MCF 10A (cell line): Measurements from ENCODE around the gene TMEM198. TPM values are rescaled to one million over a fixed set of nuclear protein-coding genes. Genes with fewer than 3 reads are reported as not detected.
A peak's percentile ranks its signal among the peaks of the same experiment; 100 is the strongest.

Source experiments
- BruUV-seq: library from RNA; stranded (reverse); fragments of 400-500 nt; replicated peaks from 2 replicates; lab custom pipeline; 2021; lab: Mats Ljungman, UMichigan
- CTCF ChIA-PET: fragments of 300-600 bp; sonication (Branson Sonifier 250); formaldehyde crosslinking; extraction: SDS; loops from one replicate; lab custom pipeline; 2021; ENCODE audit warnings: antibody characterized with exemption, inconsistent platforms; lab: Yijun Ruan, JAX
- POLR2A ChIA-PET: fragments of 300-600, 350-650 bp; sonication (Branson Sonifier 250); formaldehyde crosslinking; extraction: SDS; loops from one replicate; lab custom pipeline; 2020; ENCODE audit warnings: antibody characterized with exemption, inconsistent platforms; lab: Yijun Ruan, JAX
- DNase-seq: peaks from one replicate; pipeline ENCODE4 v3.0.0-alpha.2; 2018; ENCODE audit not compliant: unreplicated experiment
- H3K27ac Mint-ChIP-seq: one replicate; pipeline ENCODE4 v1.8.0; 2022; ENCODE audit warnings: mild to moderate bottlenecking, low read depth, mixed read lengths; ENCODE audit not compliant: unreplicated experiment
- H3K27me3 Mint-ChIP-seq: one replicate; pipeline ENCODE4 v1.8.0; 2022; ENCODE audit warnings: mixed read lengths; ENCODE audit not compliant: insufficient read depth, unreplicated experiment
- H3K36me3 Mint-ChIP-seq: one replicate; pipeline ENCODE4 v1.8.0; 2022; ENCODE audit warnings: mild to moderate bottlenecking, moderate library complexity, mixed read lengths; ENCODE audit not compliant: insufficient read depth, unreplicated experiment
- H3K4me1 Mint-ChIP-seq: one replicate; pipeline ENCODE4 v1.8.0; 2022; ENCODE audit warnings: mixed read lengths; ENCODE audit not compliant: insufficient read depth, unreplicated experiment
- H3K4me3 Mint-ChIP-seq: one replicate; pipeline ENCODE4 v1.8.0; 2022; ENCODE audit warnings: mild to moderate bottlenecking, moderate library complexity, mixed read lengths; ENCODE audit not compliant: unreplicated experiment
- H3K9me3 Mint-ChIP-seq: one replicate; pipeline ENCODE4 v1.8.0; 2022; ENCODE audit warnings: mixed read lengths; ENCODE audit not compliant: unreplicated experiment
- intact Hi-C: fragments of 100-400 bp; cut with micrococcal nuclease; formaldehyde crosslinking; loops from 2 replicates; pipeline ENCODE4 v1.14.1; 2022
- total RNA-seq: library from RNA; stranded (reverse); gene quantifications from 2 replicates; pipeline ENCODE4 v1.2.3, GENCODE V29; 2022
- TF ChIP-seq, protein P1 (sequence below): fragments of 200-600 bp; IDR thresholded peaks from one replicate; pipeline ENCODE4 v1.8.0; 2022; ENCODE audit warnings: antibody characterized with exemption, mild to moderate bottlenecking; ENCODE audit not compliant: unreplicated experiment

Gene TMEM198
- total RNA-seq, 1 experiment from 2014 or later, result 6.3 TPM

DNA sequence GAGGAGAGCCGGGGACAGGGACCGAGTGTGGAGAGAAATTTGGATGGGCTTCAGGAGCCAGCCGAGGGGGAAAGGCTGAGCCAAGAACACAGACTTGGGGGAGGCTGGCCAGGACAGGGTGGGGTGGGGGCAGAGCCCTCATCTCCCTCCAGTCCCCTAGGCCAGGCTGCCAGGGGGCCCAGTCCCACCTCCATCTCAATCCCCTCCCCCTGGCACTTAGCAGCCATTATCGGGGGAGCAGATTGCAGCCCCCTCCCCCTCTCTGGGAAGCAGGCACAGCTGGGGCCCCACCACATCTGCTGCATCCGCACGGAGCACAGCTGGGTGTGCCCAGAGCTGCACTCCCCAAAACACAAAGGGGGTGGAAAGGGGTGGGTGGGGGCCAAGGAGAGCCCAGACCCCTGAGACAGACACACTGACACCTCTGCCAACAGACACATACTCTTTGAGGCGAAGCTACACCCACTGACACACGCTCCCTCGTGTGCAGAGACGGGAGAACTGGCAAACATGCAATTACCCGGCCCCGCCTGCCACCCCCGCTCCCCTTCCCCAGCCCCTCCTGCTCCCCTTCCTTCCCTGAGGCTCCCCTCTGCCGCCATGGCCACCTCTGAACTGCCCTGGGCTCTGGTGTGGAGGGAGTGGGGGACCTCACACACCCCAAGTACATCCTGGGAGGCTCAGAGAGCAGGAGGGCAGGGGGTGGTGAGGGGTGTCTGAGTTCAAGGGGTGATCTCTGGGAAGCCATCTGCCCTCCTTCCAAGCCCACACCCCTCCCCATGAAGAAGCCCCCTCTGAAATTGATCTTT, 34.7 kb upstream of the TMEM198 start:
- no TSS peak for BruUV-seq
- CTCF ChIA-PET, result interaction anchor here (0.6 to 3.7 kb wide), 20 partner anchors 8 to 214 kb away, joined by 3 to 34 read pairs (median 4); partner anchors contain the start of gene GMPPA
- DNase-seq, result no peak
- H3K4me1 Mint-ChIP-seq, result peaks cover 11% of the 10 kb centered on the region
- POLR2A ChIA-PET, result interaction anchor here (1.2 to 1.7 kb wide), 3 partner anchors 10 to 11 kb away, joined by 3 to 7 read pairs (median 5); partner anchors contain the start of gene GMPPA
- TF ChIP-seq, protein P1, sequence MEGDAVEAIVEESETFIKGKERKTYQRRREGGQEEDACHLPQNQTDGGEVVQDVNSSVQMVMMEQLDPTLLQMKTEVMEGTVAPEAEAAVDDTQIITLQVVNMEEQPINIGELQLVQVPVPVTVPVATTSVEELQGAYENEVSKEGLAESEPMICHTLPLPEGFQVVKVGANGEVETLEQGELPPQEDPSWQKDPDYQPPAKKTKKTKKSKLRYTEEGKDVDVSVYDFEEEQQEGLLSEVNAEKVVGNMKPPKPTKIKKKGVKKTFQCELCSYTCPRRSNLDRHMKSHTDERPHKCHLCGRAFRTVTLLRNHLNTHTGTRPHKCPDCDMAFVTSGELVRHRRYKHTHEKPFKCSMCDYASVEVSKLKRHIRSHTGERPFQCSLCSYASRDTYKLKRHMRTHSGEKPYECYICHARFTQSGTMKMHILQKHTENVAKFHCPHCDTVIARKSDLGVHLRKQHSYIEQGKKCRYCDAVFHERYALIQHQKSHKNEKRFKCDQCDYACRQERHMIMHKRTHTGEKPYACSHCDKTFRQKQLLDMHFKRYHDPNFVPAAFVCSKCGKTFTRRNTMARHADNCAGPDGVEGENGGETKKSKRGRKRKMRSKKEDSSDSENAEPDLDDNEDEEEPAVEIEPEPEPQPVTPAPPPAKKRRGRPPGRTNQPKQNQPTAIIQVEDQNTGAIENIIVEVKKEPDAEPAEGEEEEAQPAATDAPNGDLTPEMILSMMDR, result no peak
- no peak overlapping the region for H3K27ac Mint-ChIP-seq
- H3K27me3 Mint-ChIP-seq, result peaks cover 48% of the 10 kb centered on the region
- intact Hi-C loops, result loop anchor here (1.0 kb wide), 1 partner anchor 21 kb away; no protein-coding TSS in a partner anchor
- H3K36me3 Mint-ChIP-seq, result no peaks in the 10 kb centered on the region
- no peaks in the 10 kb centered on the region for H3K9me3 Mint-ChIP-seq
- H3K4me3 Mint-ChIP-seq, result no peak overlapping the region

DNA sequence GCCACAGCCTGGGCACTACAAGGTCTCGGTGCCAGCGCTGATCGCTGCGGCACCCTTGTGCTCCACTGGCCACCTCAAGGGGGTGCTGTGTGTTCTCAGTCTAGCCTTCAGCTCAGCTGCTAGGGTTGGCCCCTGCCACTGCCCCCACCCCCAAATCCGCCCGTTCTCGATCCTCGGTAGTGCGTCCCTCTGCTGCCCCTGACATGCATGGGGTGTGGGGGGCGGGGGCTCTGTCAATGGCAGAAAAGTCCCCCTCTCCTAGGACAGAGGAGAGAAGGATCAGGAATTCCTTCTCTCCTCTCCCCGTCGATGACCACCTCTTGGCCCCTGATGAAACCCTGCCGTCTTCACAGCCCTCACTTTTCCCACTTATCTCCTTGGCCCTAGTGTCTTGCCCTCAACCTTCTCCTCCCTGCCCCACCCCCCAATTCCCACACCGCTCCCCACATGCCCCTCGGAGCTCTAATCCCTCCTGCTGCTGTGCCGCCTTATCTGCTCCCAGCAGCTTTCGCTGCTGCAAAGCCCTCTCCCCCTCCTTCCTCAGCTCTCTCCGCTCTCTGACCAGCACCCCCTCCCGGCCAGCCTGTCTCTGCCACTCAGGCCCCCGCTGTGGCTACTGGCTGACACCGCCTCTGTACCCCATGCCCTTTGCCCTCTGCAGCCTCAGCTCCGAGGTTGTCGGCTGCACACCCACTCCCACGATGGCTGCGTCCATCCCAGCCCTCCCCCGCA, 33.9 kb upstream of the TMEM198 start:
- TF ChIP-seq, protein P1, result peak; percentile 61
- Mint-ChIP-seq H3K4me3 (peak overlapping the region; percentile 38), H3K27me3 (peaks cover 53% of the 10 kb centered on the region), H3K36me3 (no peaks in the 10 kb centered on the region), H3K9me3 (no peaks in the 10 kb centered on the region), H3K27ac (no peak overlapping the region), H3K4me1 (peaks cover 11% of the 10 kb centered on the region)
- BruUV-seq, result no TSS peak
- POLR2A ChIA-PET, result interaction anchor here (1.2 to 1.3 kb wide), 2 partner anchors 10 to 12 kb away, joined by 3 to 5 read pairs; no protein-coding TSS in a partner anchor
- CTCF ChIA-PET, result interaction anchor here (0.6 to 3.7 kb wide), 22 partner anchors 9 to 215 kb away, joined by 3 to 34 read pairs (median 4); partner anchors contain the start of gene GMPPA
- DNase-seq, result peak; percentile 60
- intact Hi-C loops, result loop anchor here (1.0 kb wide), 1 partner anchor 20 kb away; no protein-coding TSS in a partner anchor

DNA sequence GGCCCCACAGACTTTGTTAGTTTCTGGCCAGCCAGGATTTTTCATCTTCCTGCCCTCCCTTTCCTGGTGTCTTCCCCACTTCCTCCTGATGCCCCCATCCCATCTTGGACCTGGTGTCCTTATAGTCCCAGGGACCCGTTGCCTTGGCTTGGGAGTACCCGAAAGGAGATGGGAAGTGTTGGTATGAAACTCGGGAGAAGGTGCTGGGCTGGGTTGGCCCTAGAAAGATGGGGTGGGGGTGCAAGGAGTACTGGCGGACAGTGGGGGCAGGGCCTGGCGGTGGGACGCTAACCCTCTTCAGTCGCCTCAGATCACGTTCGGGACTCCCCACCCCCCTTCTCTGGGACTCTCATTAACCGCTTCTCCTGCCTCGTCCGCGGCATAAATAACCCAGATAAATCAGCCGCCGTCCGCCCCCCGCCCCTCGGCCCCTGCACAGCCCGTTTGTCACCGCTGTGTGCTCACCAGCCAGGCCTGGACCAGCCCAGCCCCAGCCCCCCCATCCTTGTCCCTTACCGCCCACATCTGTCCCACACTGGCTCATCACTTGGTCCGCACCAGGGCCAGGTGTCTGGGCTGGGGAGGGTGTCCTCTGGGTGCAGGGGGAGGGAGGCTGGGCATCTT, 33.2 kb upstream of the TMEM198 start:
- BruUV-seq, result no TSS peak
- Mint-ChIP-seq H3K27ac (no peak overlapping the region), H3K36me3 (no peaks in the 10 kb centered on the region), H3K9me3 (no peaks in the 10 kb centered on the region), H3K4me3 (no peak overlapping the region), H3K27me3 (peaks cover 57% of the 10 kb centered on the region), H3K4me1 (peaks cover 11% of the 10 kb centered on the region)
- ChIA-PET CTCF (interaction anchor here (0.6 to 3.7 kb wide), 17 partner anchors 8 to 823 kb away, joined by 3 to 34 read pairs (median 4); no protein-coding TSS in a partner anchor), POLR2A (interaction anchor here (0.7 to 1.3 kb wide), 3 partner anchors 11 to 13 kb away, joined by 3 to 5 read pairs (median 3); no protein-coding TSS in a partner anchor)
- TF ChIP-seq, protein P1, result no peak
- no peak for DNase-seq
- intact Hi-C loops, result no loop called here
